Activated CD8-positive, alpha-beta memory T cell treated with anti-CD3 and anti-CD28 coated beads, Interleukin-2, amount 50 U/mL, for 24 hours (primary cell): ENCODE results near the gene GRIA1.

Experiments
- DNase-seq: peaks from one replicate; pipeline ENCODE4 v3.0.0-alpha.2; 2020; ENCODE audit errors: extremely low read depth

Gene GRIA1

GRCh38 chr5:153658606-153659005 lies 168.1 kb downstream of the GRIA1 start:
- DNase-seq = no peak

GRCh38 chr5:153659039-153659736 lies 168.7 kb downstream of the GRIA1 start:
- no peak for DNase-seq

- DNase-seq = no peak
These were observed 170.4 kb downstream of the GRIA1 start for GRCh38 chr5:153660919-153661318.

GRCh38 chr5:153661897-153662296 lies 171.4 kb downstream of the GRIA1 start:
- DNase-seq = no peak

GRCh38 chr5:153670101-153670500 lies 179.6 kb downstream of the GRIA1 start:
- DNase-seq = no peak

- DNase-seq = no peak
These were observed 181.3 kb downstream of the GRIA1 start for GRCh38 chr5:153671653-153672346.

GRCh38 chr5:153672347-153673090 lies 182.0 kb downstream of the GRIA1 start:
- no peak for DNase-seq

- DNase-seq = no peak
These were observed 183.9 kb downstream of the GRIA1 start for GRCh38 chr5:153674356-153674755.

GRCh38 chr5:153676406-153676805 lies 185.9 kb downstream of the GRIA1 start:
- no peak for DNase-seq

- DNase-seq = no peak
These were observed 186.4 kb downstream of the GRIA1 start for GRCh38 chr5:153676821-153677220.

GRCh38 chr5:153678617-153679329 lies 188.3 kb downstream of the GRIA1 start:
- no peak for DNase-seq

- no peak for DNase-seq
These were observed 199.8 kb downstream of the GRIA1 start for GRCh38 chr5:153690236-153690635.

- DNase-seq = no peak
These were observed 205.8 kb downstream of the GRIA1 start for GRCh38 chr5:153696256-153696655.

- no peak for DNase-seq
These were observed 208.6 kb downstream of the GRIA1 start for GRCh38 chr5:153699035-153699434.

- DNase-seq = no peak
These were observed 210.5 kb downstream of the GRIA1 start for GRCh38 chr5:153700940-153701339.

- no peak for DNase-seq
These were observed 211.8 kb downstream of the GRIA1 start for GRCh38 chr5:153702265-153702664.

GRCh38 chr5:153704110-153704509 lies 213.6 kb downstream of the GRIA1 start:
- DNase-seq = no peak

GRCh38 chr5:153707626-153708025 lies 217.2 kb downstream of the GRIA1 start:
- no peak for DNase-seq

GRCh38 chr5:153711755-153712154 lies 221.3 kb downstream of the GRIA1 start:
- no peak for DNase-seq

GRCh38 chr5:153712946-153713345 lies 222.5 kb downstream of the GRIA1 start:
- no peak for DNase-seq

- DNase-seq = no peak
These were observed 223.5 kb downstream of the GRIA1 start for GRCh38 chr5:153713943-153714342.

- no peak for DNase-seq
These were observed 224.3 kb downstream of the GRIA1 start for GRCh38 chr5:153714798-153715197.
